HCT116 (cell line): ENCODE data around the gene ADAMTS14. TPM values are rescaled to one million over a fixed set of nuclear protein-coding genes. Genes with fewer than 3 reads are reported as not detected.
"Not testable (repeated sequence)": the region's sequence is repeated elsewhere in the genome, so short reads cannot be mapped to it uniquely, and the experiment has no call there.

Experiments
- ATAC-seq: fragments of 200-7000 bp; cut with Tn5 transposase; 2 replicates; pipeline ENCODE4 v1.9.1; 2020; ENCODE audit warnings: mild to moderate bottlenecking, moderate library complexity
- BruUV-seq: library from RNA; stranded (reverse); fragments of 400-500 nt; replicated peaks from 2 replicates; lab custom pipeline; 2021; lab: Mats Ljungman, UMichigan
- CTCF ChIA-PET: fragments of 300-600 bp; sonication (Branson Sonifier 250); formaldehyde crosslinking; loops from one replicate; lab custom pipeline; 2021; ENCODE audit warnings: antibody characterized with exemption; lab: Charles Lee
- POLR2A ChIA-PET: fragments of 300-600, 350-600 bp; sonication (Branson Sonifier 250); formaldehyde crosslinking; loops from one replicate; lab custom pipeline; 2021; ENCODE audit warnings: antibody characterized with exemption; lab: Charles Lee
- RAD21 ChIA-PET, 2 experiments: fragments of 300-600 bp; sonication (Branson Sonifier 250); formaldehyde crosslinking; loops; one replicate each; lab custom pipeline; 2023; ENCODE audit warnings: low total read pairs in 2 of 2; ENCODE audit not compliant: uncharacterized antibody in 2 of 2, unreplicated experiment in 2 of 2, low non-redundant PET in 1 of 2; lab: Charles Lee
- DNase-seq: peaks from one replicate; pipeline ENCODE4 v3.0.0-alpha.2; 2010; ENCODE audit warnings: low read depth, low spot score
- H2AFZ ChIP-seq: fragments of 200-600 bp; shearing (Covaris generic), sonication (generic); 2 replicates; pipeline ENCODE4 v1.6.1; 2017; ENCODE audit warnings: low read depth, mixed run types, mixed read lengths, antibody characterized with exemption, low read length; ENCODE audit not compliant: poor library complexity, severe bottlenecking
- H3K27ac ChIP-seq: 2 replicates; pipeline ENCODE4 v1.5.1; 2012; ENCODE audit warnings: low read depth, low read length
- H3K27me3 ChIP-seq: fragments of 200-600 bp; sonication (generic); 2 replicates; pipeline ENCODE4 v1.6.1; 2016; ENCODE audit warnings: mixed run types, low read length, mixed read lengths; ENCODE audit not compliant: insufficient read depth
- H3K36me3 ChIP-seq, 2 experiments: fragments of 200-500 bp in 1 of 2; fragments of 200-600 bp in 1 of 2; sonication (Bioruptor generic) in 1 of 2; sonication (generic) in 1 of 2; 2 replicates each; pipeline versions ENCODE4 v1.5.1 to v1.6.1; 2014 to 2016; ENCODE audit warnings: low read length in 2 of 2, inconsistent platforms in 1 of 2, mixed read lengths in 1 of 2, mixed run types in 1 of 2; ENCODE audit not compliant: insufficient read depth in 2 of 2, control insufficient read depth in 1 of 2
- H3K4me1 ChIP-seq, 2 experiments: fragments of 200-600 bp in 1 of 2; sonication (generic) in 1 of 2; 2 replicates each; pipeline versions ENCODE4 v1.5.1 to v1.6.1; 2012 to 2017; ENCODE audit warnings: low read length in 2 of 2, inconsistent platforms in 1 of 2, mild to moderate bottlenecking in 1 of 2, mixed read lengths in 1 of 2, mixed run types in 1 of 2, moderate library complexity in 1 of 2; ENCODE audit not compliant: insufficient read depth in 2 of 2, control insufficient read depth in 1 of 2
- H3K4me2 ChIP-seq: fragments of 200-600 bp; sonication (generic); 2 replicates; pipeline ENCODE4 v1.6.1; 2017; ENCODE audit warnings: mixed run types, low read length, mixed read lengths
- H3K4me3 ChIP-seq, 2 experiments: fragments of 200-600 bp in 1 of 2; sonication (generic) in 1 of 2; replicated peaks in 1 of 2; 2 replicates each; pipeline ENCODE4 v1.5.1; 2011 to 2016; ENCODE audit warnings: low read length in 2 of 2, control low read depth in 1 of 2, low read depth in 1 of 2, mild to moderate bottlenecking in 1 of 2, mixed read lengths in 1 of 2, mixed run types in 1 of 2
- H3K79me2 ChIP-seq: fragments of 200-600 bp; sonication (generic); 2 replicates; pipeline ENCODE4 v1.6.1; 2017; ENCODE audit warnings: mild to moderate bottlenecking, mixed run types, low read length, moderate library complexity, mixed read lengths; ENCODE audit not compliant: insufficient read depth
- H3K9ac ChIP-seq: fragments of 200-600 bp; sonication (generic); 2 replicates; pipeline ENCODE4 v1.6.1; 2016; ENCODE audit warnings: low read length, mixed read lengths
- H3K9me2 ChIP-seq: fragments of 200-600 bp; sonication (generic), shearing (Covaris generic); 2 replicates; pipeline ENCODE4 v1.6.1; 2017; ENCODE audit warnings: mixed run types, mild to moderate bottlenecking, moderate library complexity; ENCODE audit not compliant: insufficient read depth
- H3K9me3 ChIP-seq, 2 experiments: fragments of 200-500 bp in 1 of 2; fragments of 200-600 bp in 1 of 2; sonication (Bioruptor generic) in 1 of 2; sonication (generic) in 1 of 2; 2 replicates each; pipeline ENCODE4 v1.6.1; 2014 to 2017; ENCODE audit warnings: low read length in 2 of 2, mixed read lengths in 2 of 2, inconsistent platforms in 1 of 2, low read depth in 1 of 2, mild to moderate bottlenecking in 1 of 2, mixed run types in 1 of 2, moderate library complexity in 1 of 2; ENCODE audit not compliant: control insufficient read depth in 1 of 2, insufficient read depth in 1 of 2
- H4K20me1 ChIP-seq: fragments of 200-600 bp; sonication (generic), shearing (Covaris generic); 2 replicates; pipeline ENCODE4 v1.6.1; 2017; ENCODE audit warnings: mixed run types, mild to moderate bottlenecking, moderate library complexity; ENCODE audit not compliant: insufficient read depth
- CBX3 ChIP-seq: IDR thresholded peaks from 2 replicates; pipeline ENCODE4 v1.6.1; 2012; ENCODE audit warnings: low read depth
- CEBPB ChIP-seq: IDR thresholded peaks from 2 replicates; pipeline ENCODE4 v1.6.1; 2012; ENCODE audit warnings: low read depth
- ELF1 ChIP-seq: IDR thresholded peaks from 2 replicates; pipeline ENCODE4 v1.6.1; 2012; ENCODE audit warnings: low read depth, borderline replicate concordance
- EZH2phosphoT487 ChIP-seq: fragments of 200-600 bp; IDR thresholded peaks from 2 replicates; pipeline ENCODE4 v1.6.1; 2018; ENCODE audit warnings: antibody characterized with exemption, borderline replicate concordance
- FOSL1 ChIP-seq: IDR thresholded peaks from 2 replicates; pipeline ENCODE4 v1.6.1; 2012; ENCODE audit warnings: low read depth
- JUND ChIP-seq: IDR thresholded peaks from 2 replicates; pipeline ENCODE4 v1.6.1; 2012
- SRF ChIP-seq: IDR thresholded peaks from 2 replicates; pipeline ENCODE4 v1.6.1; 2012; ENCODE audit warnings: low read depth
- intact Hi-C: fragments of 100-400 bp; cut with micrococcal nuclease; formaldehyde crosslinking; loops from 2 replicates; pipeline ENCODE4 v1.10.0; 2022
- total RNA-seq: library from RNA; stranded (reverse); gene quantifications from one replicate; pipeline ENCODE4 v1.2.1, GENCODE V29; 2021; ENCODE audit not compliant: unreplicated experiment
- TF ChIP-seq, protein P1 (sequence below): IDR thresholded peaks from 2 replicates; pipeline ENCODE4 v1.6.1; 2012; ENCODE audit warnings: low read depth
- TF ChIP-seq, protein P2 (sequence below): IDR thresholded peaks from 2 replicates; pipeline ENCODE4 v1.6.1; 2012

Gene ADAMTS14
- total RNA-seq, 1 experiment from 2014 or later, result 13.2 TPM

DNA sequence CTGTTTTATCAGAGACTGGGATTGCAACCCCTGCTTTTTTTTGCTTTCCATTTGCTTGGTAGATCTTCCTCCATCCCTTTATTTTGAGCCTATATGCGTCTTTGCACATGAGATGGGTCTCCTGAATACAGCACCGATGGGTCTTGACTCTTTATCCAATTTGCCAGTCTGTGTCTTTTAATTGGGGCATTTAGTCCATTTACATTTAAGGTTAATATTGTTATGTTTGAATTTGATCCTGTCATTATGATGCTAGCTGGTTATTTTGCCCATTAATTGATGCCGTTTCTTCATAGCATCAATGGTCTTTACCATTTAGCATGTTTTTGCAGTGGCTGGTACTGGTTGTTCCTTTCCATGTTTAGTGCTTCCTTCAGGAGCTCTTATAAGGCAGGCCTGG lies 29.0 kb upstream of the ADAMTS14 start:
- H4K20me1 ChIP-seq, H2AFZ ChIP-seq, intact Hi-C loops, H3K27ac ChIP-seq, H3K9me2 ChIP-seq, H3K4me2 ChIP-seq, CTCF ChIA-PET, H3K4me3 ChIP-seq, ATAC-seq, H3K9me3 ChIP-seq, H3K79me2 ChIP-seq, H3K9ac ChIP-seq, H3K36me3 ChIP-seq, BruUV-seq, H3K4me1 ChIP-seq, POLR2A ChIA-PET, DNase-seq, RAD21 ChIA-PET, H3K27me3 ChIP-seq: not testable (repeated sequence)

DNA sequence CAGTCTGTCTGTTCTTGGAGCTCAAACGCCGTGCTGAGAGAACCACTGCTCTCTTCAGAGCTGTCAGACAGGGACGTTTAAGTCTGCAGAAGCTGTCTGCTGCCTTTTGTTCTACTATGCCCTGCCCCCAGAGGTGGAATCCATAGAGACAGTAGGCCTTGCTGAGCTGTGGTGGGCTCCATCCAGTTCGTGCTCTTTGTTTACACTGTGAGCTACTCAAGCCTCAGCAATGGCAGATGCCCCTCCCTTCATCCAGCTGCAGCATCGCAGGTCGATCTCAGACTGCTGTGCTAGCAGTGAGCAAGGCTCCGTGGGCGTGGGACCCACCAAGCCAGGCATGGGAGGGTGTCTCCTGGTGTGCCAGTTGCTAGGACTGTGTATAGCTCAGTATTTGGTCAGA lies 27.3 kb upstream of the ADAMTS14 start:
- peaks cover 0 to 12% of the 10 kb centered on the region in 2 experiments; a peak in 2 of 4 replicates for H3K4me1 ChIP-seq
- BruUV-seq, POLR2A ChIA-PET: not testable (repeated sequence)

DNA sequence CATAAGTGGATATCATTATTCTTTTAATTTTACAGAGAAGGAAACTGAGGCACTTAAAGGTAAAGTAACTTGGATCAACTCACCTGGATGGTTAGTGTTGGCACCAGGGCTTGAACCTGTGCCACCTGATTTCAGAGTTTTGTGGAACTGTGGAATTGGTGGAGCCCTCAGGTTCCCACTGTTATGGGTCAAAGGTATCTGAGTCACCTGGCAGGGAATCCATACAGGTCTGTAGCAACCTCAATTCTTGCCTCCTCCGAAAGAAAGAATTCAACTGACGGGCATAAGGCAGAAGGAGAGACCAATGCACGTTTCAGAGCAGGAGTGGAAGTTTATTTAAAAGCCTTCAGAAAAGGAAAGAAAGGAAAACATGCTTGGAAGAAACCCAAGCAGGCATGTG lies 25.2 kb upstream of the ADAMTS14 start:
- intact Hi-C loops, result no loop called here
- ChIA-PET POLR2A (no interaction called here), RAD21 (no interaction called here)
- Histone ChIP-seq H3K9me2 (no peaks in the 10 kb centered on the region), H3K4me1 (peaks cover 0 to 18% of the 10 kb centered on the region in 2 experiments; a peak in 2 of 4 replicates), H3K4me3 (no peak overlapping the region), H3K9me3 (peaks cover 3 to 35% of the 10 kb centered on the region in 2 experiments; a peak in 2 of 4 replicates), H4K20me1 (no peaks in the 10 kb centered on the region), H3K27ac (no peak overlapping the region), H3K36me3 (0 out of 4 replicates have a peak, but pooled peaks cover 0 to 4% of the 10 kb centered on the region in 2 experiments), H3K79me2 (no peaks in the 10 kb centered on the region), H3K4me2 (no peak overlapping the region)
- BruUV-seq, result no TSS peak
- TF ChIP-seq, protein P1, sequence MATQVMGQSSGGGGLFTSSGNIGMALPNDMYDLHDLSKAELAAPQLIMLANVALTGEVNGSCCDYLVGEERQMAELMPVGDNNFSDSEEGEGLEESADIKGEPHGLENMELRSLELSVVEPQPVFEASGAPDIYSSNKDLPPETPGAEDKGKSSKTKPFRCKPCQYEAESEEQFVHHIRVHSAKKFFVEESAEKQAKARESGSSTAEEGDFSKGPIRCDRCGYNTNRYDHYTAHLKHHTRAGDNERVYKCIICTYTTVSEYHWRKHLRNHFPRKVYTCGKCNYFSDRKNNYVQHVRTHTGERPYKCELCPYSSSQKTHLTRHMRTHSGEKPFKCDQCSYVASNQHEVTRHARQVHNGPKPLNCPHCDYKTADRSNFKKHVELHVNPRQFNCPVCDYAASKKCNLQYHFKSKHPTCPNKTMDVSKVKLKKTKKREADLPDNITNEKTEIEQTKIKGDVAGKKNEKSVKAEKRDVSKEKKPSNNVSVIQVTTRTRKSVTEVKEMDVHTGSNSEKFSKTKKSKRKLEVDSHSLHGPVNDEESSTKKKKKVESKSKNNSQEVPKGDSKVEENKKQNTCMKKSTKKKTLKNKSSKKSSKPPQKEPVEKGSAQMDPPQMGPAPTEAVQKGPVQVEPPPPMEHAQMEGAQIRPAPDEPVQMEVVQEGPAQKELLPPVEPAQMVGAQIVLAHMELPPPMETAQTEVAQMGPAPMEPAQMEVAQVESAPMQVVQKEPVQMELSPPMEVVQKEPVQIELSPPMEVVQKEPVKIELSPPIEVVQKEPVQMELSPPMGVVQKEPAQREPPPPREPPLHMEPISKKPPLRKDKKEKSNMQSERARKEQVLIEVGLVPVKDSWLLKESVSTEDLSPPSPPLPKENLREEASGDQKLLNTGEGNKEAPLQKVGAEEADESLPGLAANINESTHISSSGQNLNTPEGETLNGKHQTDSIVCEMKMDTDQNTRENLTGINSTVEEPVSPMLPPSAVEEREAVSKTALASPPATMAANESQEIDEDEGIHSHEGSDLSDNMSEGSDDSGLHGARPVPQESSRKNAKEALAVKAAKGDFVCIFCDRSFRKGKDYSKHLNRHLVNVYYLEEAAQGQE, result no peak
- TF ChIP-seq ELF1 (no peak), SRF (no peak), CEBPB (no peak), FOSL1 (no peak), JUND (no peak), EZH2phosphoT487 (no peak), CBX3 (no peak)
- TF ChIP-seq, protein P2, sequence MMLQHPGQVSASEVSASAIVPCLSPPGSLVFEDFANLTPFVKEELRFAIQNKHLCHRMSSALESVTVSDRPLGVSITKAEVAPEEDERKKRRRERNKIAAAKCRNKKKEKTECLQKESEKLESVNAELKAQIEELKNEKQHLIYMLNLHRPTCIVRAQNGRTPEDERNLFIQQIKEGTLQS, result no peak
- TF ChIP-seq, all 23 proteins: peak for 0
- DNase-seq (no peak), ATAC-seq (no peak)
- H2AFZ ChIP-seq, result no peak overlapping the region
- CTCF ChIA-PET, result no interaction called here
- no peaks in the 10 kb centered on the region for H3K27me3 ChIP-seq
- no peak overlapping the region for H3K9ac ChIP-seq

More for the DNA sequence above, 27.3 kb upstream of the ADAMTS14 start:
- DNase-seq, H2AFZ ChIP-seq, H3K4me3 ChIP-seq, intact Hi-C loops, H3K4me2 ChIP-seq, CTCF ChIA-PET, H3K79me2 ChIP-seq, H3K27ac ChIP-seq, H3K9me2 ChIP-seq, H4K20me1 ChIP-seq, H3K9ac ChIP-seq, RAD21 ChIA-PET, H3K27me3 ChIP-seq, H3K36me3 ChIP-seq, ATAC-seq: not testable (repeated sequence)
- peaks cover 3 to 14% of the 10 kb centered on the region in 2 experiments; a peak in 2 of 4 replicates for H3K9me3 ChIP-seq
